NCI-H1105 (cell line): Measurements from ENCODE around the gene AGAP2.
A peak's percentile ranks its signal among the peaks of the same experiment; 100 is the strongest.

Experiments
- DNase-seq: peaks from one replicate; lab custom pipeline; 2025; lab: John Stamatoyannopoulos, UW

AGAP2 gene

DNA sequence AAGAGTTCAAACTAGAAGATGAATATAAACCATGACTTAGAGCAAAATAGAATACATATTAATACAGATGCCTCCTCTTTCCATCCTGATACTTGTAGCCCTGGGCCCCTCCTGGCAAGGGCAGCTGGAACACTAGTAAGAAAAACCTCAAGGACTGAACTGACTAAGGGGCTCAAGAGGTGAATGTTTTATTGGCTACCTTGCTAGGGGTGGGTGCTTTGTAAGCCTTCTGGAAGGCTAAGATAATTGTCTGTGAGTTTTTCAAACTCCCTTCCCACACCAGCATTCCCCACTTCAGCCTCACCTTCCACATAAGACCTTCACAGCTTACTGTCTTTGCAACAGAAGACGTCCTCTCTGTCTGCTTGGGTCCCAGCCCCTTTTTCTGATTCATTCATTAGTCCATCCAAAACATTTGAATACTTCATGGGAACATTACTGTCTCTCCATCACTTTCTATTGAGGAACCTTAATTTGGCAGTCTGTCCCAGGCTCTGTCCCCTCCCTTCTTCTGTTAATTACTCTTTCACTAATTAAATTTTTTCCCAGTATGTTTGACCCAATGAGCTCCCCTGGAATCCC is 15.3 kb upstream of the AGAP2 start:
- DNase-seq = no peak

DNA sequence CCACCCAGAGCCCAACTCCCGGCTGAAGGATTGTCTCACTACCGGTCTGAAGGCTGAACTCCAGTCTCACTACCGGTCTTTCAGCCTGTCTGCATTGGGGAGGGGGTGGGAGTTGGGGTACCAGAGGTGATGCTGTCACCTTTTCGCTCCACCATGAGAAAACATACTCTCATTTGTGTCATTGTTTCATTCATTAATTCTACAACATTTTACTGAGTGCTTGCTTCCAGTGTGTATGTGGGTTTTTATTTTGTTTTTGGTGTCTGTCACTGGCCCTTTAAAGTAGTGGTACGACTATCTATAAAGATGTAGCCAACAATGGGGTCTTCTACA is 14.1 kb upstream of the AGAP2 start:
- DNase-seq = no peak

DNA sequence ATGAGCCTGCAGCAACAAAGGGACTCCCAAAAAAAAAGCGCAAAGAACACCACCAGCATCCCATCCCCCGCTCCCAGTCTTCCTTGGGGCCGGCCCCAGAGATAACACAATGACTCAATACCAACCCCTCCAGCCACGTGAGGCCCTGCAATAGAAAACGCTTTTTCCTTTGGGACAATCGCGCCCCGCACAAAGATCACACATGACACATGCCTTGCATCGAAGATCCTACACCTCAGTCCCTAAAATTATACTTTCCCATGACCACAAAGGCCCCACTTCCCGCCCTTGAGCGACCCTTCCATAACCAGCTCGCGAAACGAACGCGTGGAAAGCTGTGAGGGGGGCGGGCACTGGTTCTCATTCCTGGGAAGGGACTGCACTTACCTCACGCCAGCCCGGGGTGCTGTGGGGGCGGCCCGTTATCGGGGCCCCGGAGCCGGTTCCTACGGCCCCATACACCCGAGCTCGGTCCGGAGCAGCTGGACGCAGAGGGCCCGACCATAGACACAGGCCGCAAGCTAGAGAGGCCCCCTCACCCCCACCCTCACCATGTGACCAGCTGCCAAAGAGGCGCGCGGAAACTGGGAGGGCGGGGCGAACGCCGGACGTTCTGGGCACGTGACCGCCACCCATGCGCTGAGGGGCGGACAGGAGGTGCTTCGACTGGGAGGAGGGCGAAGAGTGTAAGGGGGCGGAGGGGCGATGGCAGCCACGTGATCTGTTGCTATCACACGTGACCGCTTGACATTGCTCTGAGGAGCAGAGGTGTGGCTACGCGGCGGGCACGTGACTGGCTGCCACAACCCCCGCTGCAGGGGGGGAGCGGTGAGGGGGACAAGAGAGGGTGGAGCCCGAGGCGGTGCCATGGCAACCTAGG is 13.5 kb upstream of the AGAP2 start, which contains the start of gene CDK4:
Gene CDK4 (minus strand): TSS at position 523 of the 880 bp plus-strand sequence. CDS start 593 bp downstream, outside the sequence.
- peak; percentile 98 for DNase-seq

DNA sequence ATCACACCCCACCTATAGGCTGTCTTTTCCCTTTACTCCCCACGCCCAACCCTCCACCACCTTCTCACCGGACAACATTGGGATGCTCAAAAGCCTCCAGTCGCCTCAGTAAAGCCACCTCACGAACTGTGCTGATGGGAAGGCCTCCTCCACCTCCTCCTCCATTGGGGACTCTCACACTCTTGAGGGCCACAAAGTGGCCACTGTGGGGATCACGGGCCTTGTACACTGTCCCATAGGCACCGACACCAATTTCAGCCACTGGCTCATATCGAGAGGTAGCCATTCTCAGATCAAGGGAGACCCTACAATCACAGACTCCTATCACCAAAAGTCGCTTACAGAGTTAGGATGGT is 12.9 kb upstream of the AGAP2 start:
- DNase-seq = no peak

DNA sequence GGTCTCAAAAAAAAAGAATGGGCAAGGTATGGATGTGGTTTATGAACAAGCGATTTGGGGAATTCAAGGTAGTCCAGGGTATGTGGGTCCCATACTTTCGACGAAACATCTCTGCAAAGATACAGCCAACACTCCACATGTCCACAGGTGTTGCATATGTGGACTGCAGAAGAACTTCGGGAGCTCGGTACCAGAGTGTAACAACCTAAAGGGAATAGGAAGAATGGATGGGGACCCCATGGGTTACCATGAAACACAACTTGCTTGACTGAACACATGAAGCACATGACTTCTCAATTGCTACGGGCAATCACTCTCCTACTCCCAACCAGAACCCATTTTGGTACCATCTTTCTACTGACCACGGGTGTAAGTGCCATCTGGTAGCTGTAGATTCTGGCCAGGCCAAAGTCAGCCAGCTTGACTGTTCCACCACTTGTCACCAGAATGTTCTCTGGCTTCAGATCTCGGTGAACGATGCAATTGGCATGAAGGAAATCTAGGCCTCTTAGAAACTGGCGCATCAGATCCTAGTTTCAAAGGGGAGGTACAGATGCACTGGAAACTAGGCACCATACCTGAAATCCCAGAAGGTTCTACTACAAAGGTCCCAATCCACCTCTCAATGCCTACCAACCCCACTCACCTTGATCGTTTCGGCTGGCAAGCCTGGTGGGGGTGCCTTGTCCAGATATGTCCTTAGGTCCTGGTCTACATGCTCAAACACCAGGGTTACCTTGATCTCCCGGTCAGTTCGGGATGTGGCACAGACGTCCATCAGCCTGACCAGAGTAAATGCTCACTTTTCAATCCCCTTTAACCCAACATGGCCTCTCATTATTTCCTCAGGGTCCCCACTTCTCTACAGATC is 12.3 kb upstream of the AGAP2 start:
- DNase-seq = no peak

DNA sequence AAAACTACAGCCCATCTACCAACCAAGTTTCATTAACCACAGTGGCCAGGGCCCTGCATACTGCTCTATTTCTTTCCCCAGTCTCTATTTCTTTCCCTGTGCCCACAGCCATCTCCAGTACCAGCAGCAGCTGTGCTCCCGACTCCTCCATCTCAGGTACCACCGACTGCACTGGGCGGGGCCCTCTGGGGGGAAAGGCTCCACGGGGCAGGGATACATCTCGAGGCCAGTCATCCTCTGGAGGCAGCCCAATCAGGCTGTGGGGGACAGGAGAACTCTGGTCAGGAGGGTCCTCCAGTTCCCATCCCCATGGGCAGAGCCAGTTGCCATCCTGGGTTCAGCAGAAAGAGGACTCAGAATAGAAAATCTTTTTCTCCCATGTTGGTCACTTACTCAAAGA is 10.5 kb upstream of the AGAP2 start:
- no peak for DNase-seq

DNA sequence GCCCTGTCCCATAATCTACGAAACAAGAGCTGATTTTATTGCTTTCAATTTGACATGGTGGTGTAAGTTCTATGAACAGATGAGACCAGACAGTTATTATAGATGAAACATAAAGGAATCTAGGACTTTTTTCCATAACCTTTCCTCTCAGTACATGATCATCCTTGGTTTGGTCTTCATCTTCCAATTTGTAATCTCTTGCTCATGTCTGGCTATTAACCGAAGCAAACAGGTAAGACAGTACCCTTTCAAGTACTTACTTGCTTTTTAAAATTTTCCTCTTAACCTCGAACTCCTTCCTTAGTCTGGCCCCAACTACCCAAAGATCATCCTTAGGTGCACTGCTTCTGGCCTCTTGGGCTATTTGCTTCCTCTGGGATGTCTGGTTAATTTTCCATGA is 7.5 kb upstream of the AGAP2 start:
- DNase-seq = no peak

DNA sequence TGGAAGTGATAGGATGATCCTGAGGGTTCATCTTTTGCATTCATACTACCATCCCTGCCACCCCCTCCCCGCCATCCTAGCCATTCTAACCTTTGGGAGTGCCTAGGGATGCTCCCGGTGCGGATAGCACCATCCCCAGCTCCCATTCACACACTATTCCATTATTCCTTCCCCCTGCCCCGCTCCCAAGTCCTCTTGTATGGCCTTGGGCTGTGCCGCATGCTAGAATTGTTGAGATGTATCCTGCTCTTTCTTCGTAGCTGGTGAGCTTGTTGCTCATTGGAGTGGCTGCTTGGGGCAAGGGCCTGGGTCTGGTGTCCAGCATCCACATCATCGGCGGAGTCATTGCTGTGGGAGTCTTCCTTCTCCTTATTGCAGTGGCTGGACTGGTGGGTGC is 6.9 kb upstream of the AGAP2 start:
- DNase-seq = no peak

DNA sequence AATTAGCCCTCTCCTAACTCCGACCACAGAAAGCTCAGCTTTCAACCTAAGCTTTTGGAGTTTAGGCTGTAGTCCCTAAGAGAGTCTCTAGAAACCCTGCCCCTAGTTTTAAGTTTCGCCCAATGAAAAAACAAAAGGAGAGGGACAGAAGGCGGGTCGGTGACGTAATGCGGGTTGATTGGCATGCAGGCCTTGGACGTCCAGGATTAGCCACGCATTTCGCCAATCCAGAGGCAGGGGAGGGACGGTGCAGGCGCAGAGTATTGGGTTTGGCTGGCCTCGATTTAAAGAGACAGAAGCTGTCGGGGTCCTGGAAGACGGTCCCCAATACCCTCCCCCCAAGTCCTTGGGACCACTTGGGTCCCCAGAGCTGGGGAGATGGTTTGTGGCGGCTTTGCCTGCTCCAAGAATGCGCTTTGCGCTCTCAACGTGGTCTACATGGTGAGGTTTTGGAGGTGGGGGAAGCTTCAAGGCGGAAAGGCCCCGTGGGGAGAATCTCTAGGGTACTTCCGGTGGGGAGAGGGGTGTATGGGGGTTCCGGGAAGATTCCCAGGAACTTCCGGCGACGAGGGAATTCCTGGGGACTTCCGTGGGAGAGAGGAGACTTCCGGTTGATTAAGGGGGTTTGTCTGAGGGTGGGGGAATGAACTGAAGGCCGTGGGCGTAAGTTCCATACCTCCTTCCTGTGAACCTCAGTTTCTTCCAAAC is 6.4 kb upstream of the AGAP2 start, which contains the start of gene TSPAN31:
Gene TSPAN31 (plus strand): TSS at position 263 of the 708 bp plus-strand sequence. CDS start 116 bp downstream, at position 379.
- DNase-seq = peak; percentile 89

DNA sequence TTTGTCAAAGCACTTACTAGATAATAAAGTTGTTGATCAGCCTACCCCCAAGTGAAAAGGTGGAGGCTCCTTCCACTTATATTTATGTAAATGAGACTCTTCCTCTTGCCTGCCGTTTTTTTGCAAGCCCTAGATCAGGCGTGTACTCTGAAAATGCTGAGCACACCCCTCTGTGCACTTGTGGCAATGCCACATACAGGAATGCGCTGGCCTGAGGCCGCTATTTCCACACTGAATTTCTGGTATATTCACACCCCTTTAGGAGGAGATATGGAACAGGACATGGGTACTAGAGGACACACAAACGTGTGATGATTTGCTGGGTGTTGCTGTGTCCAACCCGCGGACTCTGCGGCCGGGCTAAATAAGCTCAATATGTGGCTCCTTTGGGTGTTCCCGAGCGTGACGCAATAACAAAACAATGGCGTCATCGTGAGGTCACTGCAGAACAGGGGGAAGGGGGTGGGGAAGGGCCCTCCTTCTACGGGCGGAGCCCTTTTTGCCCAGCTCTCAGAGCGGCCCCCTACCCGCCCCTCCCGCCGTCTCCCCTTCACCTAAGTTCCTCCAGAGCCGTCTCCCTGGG is 5.7 kb upstream of the AGAP2 start:
- DNase-seq = no peak

DNA sequence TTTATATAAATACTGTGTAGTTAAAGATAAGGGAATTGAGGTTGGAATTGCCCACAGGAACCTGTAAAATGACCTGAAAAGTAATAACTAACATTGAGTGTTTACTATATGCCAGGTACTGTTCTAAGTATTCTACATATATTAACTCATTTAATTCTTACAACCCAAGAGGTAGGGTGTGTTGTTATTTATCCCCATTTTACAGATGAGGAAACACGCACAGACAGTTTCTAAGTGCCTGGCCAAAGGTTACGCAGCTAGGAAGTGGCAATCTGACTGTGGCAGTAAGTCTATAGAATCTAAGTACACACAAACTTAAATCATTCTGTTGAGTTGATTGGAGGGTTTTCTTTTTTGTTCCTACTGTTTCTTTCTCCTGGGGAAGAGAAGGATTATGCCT is 5.2 kb upstream of the AGAP2 start:
- DNase-seq = no peak

DNA sequence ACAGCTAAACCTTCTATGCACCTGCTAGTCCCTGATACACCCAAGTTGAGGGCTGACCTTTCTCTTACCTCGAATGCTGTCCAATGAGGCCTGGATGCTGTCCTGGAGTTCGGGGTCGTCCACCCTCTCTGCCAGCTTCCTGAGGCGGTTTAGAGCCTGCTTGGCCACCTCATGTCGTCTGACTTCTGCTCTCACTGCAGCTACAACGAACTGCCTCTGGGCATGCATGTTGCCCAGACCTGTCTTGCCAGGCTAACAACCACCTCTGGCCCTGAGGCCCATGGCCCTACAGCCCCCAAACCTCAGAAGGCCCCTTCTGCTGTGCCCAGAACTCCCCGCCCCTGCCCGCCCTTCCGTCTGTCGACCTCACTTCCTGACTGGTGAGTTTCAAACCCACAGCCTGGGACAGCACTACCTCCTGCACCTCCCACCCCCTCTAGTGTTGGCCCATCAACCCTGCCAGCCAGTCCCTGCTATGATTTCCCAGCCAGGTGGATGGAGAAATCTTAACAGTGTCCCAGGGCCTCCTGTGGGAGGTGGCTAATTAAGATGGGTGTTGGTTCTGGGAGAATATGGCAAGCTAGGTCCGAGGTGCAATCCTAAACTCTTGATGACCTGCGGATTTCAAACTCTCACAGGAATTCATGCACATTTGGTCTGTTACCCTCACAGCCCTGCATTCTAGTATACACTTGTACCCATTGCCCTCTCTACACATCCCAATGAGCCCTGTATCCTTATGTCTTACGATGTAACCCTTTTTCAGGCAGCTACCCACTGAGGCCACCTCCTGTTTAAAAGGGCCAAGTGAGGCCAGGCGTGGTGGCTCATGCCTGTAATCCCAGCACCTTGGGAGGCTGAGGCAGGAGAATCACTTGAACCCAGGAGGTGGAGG is 3.5 kb upstream of the AGAP2 start:
- DNase-seq = no peak

DNA sequence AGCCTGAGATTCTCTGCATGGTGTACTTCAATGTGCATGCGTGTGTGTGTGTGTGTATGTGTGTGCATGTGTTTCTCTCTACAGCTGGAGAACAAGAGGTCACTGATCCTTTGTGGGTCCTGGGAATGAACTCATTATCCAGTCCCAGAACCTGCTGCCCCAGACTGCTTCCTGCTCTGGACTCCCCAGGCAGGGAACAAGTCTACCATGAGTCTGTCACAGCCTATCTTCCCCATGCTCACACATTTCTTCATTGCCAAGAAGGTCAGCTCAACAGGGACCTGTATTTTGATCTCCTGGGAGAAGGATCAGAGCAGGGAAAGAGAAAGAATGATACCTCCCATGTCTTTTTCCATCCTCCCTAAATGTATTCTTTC is 2.9 kb upstream of the AGAP2 start:
- DNase-seq = no peak

DNA sequence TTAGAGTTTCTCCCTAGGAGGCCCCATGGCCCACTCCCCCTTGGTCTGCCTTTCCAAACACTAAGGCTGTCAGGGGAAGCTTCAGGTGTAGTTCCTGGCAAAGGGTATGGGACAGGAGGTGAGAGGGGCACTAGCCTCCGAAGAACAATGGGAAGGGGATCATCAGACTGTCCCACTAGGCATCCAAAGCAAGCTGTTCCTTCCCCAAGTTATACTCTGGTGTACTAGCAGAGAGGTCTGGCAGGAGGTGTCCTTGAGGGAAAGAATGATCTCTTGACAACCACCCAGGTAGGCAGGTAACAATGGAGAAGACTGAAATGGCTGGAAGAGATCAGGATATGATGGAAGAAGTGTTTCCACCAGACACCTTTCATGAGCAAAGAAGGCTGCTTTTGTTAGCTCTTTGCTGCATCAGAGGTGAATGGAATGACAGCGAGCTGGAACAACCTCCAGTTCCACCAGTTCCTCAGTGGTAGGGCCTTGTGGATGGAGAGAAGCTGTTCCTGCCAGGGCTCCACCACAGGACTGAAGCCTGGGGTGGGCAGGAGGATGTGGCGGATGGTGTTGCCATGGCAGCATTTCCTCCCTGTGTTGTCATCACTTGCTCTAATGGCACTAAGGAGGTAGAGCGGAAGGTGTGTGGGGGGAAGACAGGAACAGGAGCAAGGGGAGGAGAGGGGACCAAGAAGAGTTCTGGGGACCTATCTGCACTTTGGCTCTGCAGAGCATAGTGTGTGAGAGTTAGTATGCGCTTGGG is 2.3 kb upstream of the AGAP2 start:
- no peak for DNase-seq

DNA sequence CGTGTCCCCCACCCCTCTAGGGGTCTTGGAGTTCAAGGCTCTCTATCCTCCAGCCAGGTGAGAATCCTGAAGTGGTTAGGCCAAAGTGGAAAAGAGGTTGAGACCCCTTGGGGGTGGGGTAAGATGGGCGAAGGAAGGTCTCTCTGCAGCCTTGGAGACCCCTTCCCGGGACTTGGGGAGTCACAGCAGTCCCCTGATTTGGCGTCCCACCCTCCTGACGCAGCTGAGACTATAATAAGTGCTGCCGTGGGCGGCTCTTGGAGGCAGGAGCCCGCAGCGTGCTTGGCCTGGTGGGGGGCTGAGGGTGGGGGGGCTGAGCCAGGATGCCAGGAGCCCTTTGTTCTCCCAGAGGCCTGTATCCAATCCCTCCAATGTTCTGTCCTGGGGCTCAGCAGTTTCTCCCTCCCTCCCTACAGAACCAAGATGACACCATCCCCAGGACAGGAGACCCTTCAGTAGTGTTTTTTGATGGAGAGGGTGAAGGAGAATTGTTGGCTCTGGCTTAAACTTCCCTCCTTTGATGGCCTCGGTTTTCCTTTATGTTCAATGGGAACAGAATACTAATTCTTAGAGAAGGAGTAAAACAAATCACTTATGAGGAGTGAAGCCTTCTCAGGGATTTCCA is 1.5 kb upstream of the AGAP2 start:
- DNase-seq = no peak

DNA sequence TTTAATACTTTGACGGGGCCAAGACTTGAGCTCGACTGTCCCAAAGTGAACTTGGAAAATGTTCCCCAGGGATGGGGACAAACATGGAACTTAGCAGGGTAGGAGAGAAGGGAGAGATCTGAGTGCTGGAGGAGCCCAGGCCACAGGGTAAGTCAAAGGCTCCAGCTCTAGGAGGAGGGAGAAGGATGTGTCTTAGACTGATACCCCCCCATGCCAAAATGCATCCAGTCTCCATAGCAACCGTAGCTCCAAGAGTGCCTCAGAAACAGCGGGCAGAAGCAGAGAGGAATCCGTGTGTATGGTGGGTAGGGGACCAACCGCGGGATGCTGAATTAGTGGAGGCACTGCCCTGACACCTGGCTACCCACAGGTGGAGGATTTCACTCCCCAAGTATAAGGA is 845 bp upstream of the AGAP2 start:
- no peak for DNase-seq

DNA sequence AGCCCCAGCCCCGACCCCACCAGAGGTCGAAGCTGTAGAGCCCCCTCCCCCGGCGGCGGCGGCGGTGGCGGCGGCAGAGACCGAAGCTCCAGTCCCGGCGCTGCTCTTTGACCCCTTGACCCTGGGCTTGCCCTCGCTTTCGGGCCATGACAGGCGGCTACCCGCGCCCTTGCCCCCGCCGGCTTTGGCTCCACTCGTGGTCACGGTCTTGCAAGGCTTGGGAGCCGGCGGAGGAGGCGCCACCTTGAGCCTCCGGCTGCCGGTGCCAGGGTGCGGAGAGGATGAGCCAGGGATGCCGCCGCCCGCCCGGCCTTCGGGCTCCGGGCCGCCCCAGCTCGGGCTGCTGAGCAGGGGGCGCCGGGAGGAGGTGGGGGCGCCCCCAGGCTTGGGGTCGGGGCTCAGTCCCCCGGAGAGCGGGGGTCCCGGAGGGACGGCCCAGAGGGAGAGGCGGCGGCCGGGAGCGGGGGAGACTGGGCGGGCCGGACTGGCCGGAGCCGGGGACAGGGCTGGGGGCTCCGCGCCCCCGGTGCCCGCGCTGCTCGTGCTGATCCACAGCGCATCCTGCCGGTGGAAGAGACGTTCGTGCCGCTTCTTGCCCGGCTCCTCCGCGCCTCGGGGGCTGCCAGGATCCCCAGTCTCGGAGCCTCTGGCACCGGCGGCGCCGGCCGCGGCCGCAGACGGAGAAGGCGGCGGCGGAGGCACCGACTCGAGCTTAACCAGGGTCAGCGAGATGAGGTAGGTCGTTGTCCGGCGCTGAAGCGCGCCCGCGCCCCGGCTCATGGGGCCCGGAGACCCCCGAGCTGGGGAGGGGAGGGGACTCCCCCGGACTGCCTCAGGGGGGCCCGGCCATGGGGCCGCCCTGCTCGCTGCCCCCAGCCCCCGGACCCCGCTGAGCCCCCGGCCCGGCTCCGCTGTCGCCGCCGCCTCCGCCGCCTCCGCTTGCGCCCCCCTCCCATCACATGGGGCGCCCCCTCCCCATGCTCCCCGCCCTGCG is 778 bp downstream of the AGAP2 start:
- no peak for DNase-seq

DNA sequence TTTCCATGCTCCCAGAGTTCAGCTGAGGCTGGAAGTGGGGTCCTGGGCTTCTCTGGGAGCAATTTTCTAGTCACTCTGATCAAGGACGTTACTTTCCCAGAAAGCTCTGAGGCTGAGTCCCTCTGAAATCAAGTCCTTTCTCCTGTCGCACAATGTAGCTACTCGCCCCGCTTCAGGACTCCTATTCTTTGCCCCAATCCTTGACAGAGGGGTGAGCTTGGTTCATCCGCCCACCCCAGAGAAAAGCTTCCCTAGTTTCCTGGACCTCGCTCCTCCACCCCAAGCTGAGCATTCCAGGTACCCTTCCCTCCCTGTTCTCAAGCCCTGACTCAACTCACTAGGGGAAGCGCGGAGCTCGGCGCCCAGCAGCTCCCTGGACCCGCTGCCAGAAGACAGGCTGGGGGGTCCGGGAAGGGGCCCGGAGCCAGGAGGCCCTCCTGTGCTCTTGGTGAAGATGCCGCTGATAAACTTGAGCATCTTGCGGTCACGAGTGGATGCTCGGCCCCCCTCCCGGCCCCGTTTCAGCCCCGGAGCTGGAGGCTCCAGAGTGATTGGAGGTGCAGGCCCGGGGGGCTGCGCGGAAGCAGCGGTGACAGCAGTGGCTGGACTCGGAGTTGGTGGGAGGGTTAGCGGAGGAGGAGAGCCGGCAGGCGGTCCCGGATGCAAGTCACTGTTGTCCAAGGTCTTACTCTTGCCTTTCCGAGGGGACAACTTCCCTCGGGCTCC is 1.6 kb downstream of the AGAP2 start:
- DNase-seq = no peak
